ENCODE data around the gene EYA3.

EYA3 gene

GRCh38 chr1:28085129-28085528 lies 3.3 kb downstream of the EYA3 start:
- FAIRE-seq (no peak), DNase-seq (ENCODE audit: insufficient read length, low spot score) (no peak)
- TF ChIP-seq, protein P1, sequence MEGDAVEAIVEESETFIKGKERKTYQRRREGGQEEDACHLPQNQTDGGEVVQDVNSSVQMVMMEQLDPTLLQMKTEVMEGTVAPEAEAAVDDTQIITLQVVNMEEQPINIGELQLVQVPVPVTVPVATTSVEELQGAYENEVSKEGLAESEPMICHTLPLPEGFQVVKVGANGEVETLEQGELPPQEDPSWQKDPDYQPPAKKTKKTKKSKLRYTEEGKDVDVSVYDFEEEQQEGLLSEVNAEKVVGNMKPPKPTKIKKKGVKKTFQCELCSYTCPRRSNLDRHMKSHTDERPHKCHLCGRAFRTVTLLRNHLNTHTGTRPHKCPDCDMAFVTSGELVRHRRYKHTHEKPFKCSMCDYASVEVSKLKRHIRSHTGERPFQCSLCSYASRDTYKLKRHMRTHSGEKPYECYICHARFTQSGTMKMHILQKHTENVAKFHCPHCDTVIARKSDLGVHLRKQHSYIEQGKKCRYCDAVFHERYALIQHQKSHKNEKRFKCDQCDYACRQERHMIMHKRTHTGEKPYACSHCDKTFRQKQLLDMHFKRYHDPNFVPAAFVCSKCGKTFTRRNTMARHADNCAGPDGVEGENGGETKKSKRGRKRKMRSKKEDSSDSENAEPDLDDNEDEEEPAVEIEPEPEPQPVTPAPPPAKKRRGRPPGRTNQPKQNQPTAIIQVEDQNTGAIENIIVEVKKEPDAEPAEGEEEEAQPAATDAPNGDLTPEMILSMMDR (IDR thresholded peaks at IDR 0.05; ENCODE audit: insufficient read depth, missing control alignments), result no peak

DNA sequence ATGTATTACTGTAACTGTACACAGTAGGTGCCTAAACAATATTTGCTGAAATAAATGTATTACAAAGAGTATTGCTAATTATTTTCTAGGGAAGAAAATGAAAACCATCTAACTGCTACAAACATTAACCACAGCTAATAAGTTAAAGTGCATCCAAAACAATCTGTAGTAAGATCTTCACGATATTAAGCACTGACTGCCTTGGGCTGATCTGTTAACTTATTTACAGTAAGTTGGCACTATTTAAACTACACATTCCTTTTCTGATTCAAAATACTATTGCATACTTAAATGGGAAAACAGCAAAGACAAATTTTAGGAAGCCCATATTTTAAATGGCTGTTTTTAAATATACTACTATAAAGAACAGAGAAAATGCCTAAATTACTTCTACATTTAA lies 4.5 kb downstream of the EYA3 start:
- TF ChIP-seq, protein P1 (IDR thresholded peaks at IDR 0.05; ENCODE audit: insufficient read depth, missing control alignments), result no peak
- FAIRE-seq (no peak), DNase-seq (ENCODE audit: insufficient read length, low spot score) (no peak)

DNA sequence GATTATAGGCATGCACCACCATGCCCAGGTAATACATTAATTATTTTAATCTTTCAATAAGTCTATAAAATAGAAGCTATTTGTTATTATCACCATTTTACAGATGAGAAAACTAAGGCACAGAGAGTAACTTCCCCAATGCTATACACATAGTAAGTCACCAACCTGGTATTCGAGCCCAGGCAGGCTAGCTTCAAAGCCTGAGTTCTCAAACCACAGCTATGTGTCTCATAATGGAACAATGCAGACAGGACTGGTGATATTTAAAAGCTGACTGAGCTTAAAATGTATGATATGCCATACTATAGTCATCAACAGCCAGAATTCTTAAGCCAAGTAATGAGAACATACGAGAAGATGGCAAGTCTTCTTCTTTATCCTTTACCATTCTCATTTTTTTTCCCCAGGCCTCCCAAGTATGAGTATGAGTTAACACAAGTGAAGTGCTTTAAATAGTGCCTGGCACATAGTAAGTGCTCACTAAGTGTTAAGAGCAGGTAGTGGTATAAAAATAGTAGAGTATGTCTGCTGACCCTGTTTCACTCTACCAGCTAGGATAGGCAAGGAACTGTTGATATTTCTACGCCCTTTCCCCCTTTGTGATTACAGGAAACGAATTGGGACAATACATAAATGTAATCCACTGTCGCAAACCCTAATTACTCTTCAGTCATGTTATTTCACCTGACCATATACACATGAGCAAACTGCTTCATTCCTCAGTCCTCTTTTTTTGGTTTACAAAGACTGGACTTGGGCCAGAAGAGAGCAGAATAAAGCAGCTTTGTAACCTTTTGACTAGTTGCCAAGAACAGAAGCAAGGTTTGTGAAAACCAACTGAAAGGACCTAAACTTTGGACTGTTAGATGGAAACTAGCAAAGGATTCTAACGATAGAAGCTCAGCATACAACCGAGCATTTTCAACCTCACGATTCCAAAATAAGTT lies 9.5 kb downstream of the EYA3 start:
- DNase-seq (ENCODE audit: insufficient read length, low spot score) (no peak), FAIRE-seq (no peak)
- TF ChIP-seq, protein P1 (IDR thresholded peaks at IDR 0.05; ENCODE audit: insufficient read depth, missing control alignments), result no peak

DNA sequence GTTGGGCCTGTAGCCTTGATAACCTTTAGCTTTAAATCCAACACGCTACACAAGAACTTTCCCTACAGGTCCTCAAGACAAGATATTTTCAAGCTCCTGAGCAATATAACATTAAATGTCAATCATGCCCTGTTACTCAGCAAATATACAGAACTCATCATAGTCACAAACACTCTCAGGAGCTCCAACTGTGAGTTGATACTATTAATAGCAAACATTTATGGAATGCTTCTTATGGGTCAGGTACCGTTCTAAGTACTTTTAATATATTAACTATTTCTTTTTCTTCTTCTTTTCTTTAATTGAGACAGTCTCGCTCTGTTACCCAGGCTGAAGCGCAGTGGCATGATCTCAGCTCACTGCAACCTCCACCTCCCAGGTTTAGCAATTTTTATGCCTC lies 10.1 kb downstream of the EYA3 start:
- TF ChIP-seq, protein P1 (IDR thresholded peaks at IDR 0.05; ENCODE audit: insufficient read depth, missing control alignments), result no peak
- FAIRE-seq, result no peak
- no peak for DNase-seq (ENCODE audit: insufficient read length, low spot score)

- TF ChIP-seq, protein P1 (IDR thresholded peaks at IDR 0.05; ENCODE audit: insufficient read depth, missing control alignments), result no peak
- FAIRE-seq (no peak), DNase-seq (ENCODE audit: insufficient read length, low spot score) (no peak)
These were observed 13.4 kb downstream of the EYA3 start for GRCh38 chr1:28074892-28075511.

- TF ChIP-seq, protein P1 (IDR thresholded peaks at IDR 0.05; ENCODE audit: insufficient read depth, missing control alignments), result no peak
- DNase-seq (ENCODE audit: insufficient read length, low spot score) (no peak), FAIRE-seq (no peak)
These were observed 14.5 kb downstream of the EYA3 start for GRCh38 chr1:28073867-28074266.

DNA sequence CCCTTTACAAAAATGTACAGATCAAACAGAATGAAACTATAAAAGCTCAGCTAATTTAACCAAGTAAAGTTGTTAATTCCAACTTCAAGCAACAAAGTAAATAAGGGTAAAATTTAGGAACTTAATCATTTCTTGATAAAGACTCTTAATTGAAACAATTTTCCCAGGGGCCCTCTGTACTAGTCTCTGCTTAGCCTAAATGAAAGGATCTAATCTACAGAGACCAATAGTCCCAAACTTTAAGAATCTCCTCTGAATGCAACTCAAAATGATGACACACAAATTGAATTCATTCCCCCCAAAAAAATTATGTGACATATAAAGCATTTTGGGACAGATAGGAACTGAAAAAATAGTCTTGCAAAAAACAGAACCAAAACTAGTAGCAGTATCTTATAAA lies 16.6 kb downstream of the EYA3 start:
- no peak for FAIRE-seq
- no peak for DNase-seq (ENCODE audit: insufficient read length, low spot score)
- TF ChIP-seq, protein P1 (IDR thresholded peaks at IDR 0.05; ENCODE audit: insufficient read depth, missing control alignments), result no peak

Measured in D721Med (cell line).